GM20000 (cell line): ENCODE data around the gene NDUFA5.

Experiments
- DNase-seq: peaks from one replicate; pipeline ENCODE4 v3.0.0; 2012; ENCODE audit warnings: low spot score
- TF ChIP-seq, protein P1 (sequence below): IDR thresholded peaks from 2 replicates; pipeline ENCODE4 v1.5.1; 2012; ENCODE audit warnings: mild to moderate bottlenecking, control low read depth; ENCODE audit errors: extremely low read depth, missing control alignments

Gene NDUFA5

GRCh38 chr7:123594813-123595241 is 37.2 kb upstream of the NDUFA5 start:
- TF ChIP-seq, protein P1, sequence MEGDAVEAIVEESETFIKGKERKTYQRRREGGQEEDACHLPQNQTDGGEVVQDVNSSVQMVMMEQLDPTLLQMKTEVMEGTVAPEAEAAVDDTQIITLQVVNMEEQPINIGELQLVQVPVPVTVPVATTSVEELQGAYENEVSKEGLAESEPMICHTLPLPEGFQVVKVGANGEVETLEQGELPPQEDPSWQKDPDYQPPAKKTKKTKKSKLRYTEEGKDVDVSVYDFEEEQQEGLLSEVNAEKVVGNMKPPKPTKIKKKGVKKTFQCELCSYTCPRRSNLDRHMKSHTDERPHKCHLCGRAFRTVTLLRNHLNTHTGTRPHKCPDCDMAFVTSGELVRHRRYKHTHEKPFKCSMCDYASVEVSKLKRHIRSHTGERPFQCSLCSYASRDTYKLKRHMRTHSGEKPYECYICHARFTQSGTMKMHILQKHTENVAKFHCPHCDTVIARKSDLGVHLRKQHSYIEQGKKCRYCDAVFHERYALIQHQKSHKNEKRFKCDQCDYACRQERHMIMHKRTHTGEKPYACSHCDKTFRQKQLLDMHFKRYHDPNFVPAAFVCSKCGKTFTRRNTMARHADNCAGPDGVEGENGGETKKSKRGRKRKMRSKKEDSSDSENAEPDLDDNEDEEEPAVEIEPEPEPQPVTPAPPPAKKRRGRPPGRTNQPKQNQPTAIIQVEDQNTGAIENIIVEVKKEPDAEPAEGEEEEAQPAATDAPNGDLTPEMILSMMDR, result no peak
- no peak for DNase-seq

- DNase-seq, result no peak
- TF ChIP-seq, protein P1, result no peak
Measured at GRCh38 chr7:123588376-123588775, 30.8 kb upstream of the NDUFA5 start.

DNA sequence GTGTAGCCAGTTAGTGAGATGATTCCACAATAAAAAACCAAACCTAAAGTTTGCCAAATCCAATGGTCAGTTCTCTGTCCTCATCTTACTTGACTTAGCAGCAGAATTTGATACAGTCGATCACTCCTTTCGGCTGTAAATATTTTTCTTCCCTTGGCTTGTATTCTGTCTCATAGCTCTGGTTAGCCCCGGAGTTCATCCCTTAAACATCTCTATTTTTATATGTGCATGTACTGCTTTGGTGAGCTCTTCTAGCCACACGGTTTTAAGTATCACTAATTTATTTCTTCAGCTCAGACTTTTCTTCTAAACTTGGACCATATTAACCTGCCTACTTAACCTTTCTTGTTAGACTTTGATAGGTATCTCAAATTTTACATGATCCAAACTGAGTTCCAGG is 26.2 kb upstream of the NDUFA5 start:
- TF ChIP-seq, protein P1, result no peak
- no peak for DNase-seq

- DNase-seq, result no peak
- TF ChIP-seq, protein P1, result no peak
Measured at GRCh38 chr7:123581162-123581459, 23.5 kb upstream of the NDUFA5 start.

- peak; percentile 22 for DNase-seq
- TF ChIP-seq, protein P1, result peak; percentile 38
Measured at GRCh38 chr7:123580406-123581161, 23.0 kb upstream of the NDUFA5 start.

DNA sequence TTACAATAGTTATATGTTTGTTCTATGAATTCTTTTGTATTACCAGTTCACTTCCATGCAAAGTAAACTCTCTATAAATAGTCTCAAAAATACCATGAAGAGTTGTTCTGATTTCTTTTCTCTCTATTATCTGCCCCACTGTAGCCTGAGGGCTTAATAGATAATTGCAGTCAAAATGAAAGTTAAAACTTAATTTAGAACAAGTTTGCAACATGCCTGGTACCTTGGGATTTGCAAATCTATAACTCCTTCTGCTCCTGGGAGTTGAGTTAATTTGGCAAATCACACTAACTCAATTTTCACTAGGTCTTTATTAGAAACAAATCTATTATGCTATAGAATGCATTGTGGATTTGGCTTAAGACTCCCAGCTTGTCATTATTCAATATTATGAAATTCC is 21.8 kb upstream of the NDUFA5 start:
- no peak for DNase-seq
- TF ChIP-seq, protein P1, result no peak

DNA sequence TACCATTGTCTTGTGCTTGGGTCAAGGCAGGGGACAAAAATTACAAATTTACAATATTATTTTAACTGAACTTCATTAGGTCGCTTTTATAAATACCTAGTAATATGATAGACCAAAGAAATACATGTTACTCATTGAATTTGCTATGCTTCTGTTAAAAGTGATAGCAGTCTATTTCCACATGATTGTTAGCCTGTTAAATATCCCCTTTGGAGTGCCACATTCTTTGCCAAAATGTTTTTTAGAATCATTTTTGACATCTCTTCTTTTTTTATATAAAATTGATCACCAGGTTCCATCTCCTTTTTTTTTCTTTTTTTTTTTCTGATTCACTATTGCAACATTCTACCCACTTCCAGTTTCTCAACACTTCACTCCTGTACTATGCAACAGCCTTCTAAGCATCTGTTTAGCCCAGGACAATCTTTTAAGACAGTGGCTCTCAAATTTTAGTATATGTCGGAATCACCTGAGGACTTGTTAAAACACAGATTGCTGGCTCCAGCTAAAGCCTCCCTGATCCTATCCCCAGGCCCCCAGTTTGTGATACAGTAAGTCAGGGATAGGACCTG is 16.4 kb upstream of the NDUFA5 start:
- TF ChIP-seq, protein P1, result no peak
- DNase-seq, result no peak
